Parathyroid adenoma (tissue), 2 donors: Measurements from ENCODE around the gene NKD1.

Source experiments
- H2AFZ ChIP-seq: fragments of 300-600 bp; sonication (generic); one replicate; pipeline ENCODE4 v1.7.0; 2017; ENCODE audit warnings: antibody characterized with exemption, mild to moderate bottlenecking
- H3K27ac ChIP-seq: fragments of 300-600 bp; sonication (generic); one replicate; pipeline ENCODE4 v1.7.0; 2017
- H3K27me3 ChIP-seq: fragments of 300-600 bp; sonication (generic); one replicate; pipeline ENCODE4 v1.7.0; 2017; ENCODE audit warnings: low read length; ENCODE audit not compliant: control insufficient read depth, insufficient read depth
- H3K36me3 ChIP-seq: fragments of 300-600 bp; sonication (generic); one replicate; pipeline ENCODE4 v1.7.0; 2017; ENCODE audit warnings: low read length; ENCODE audit not compliant: control insufficient read depth, insufficient read depth
- H3K4me1 ChIP-seq: fragments of 300-600 bp; sonication (generic); one replicate; pipeline ENCODE4 v1.7.0; 2017; ENCODE audit warnings: control low read depth
- H3K4me2 ChIP-seq: fragments of 300-600 bp; sonication (generic); one replicate; pipeline ENCODE4 v1.7.0; 2017; ENCODE audit warnings: low read length
- H3K4me3 ChIP-seq: fragments of 300-600 bp; sonication (generic); one replicate; pipeline ENCODE4 v1.7.0; 2017; ENCODE audit warnings: low read depth, low read length
- H3K79me2 ChIP-seq: fragments of 300-600 bp; sonication (generic); one replicate; pipeline ENCODE4 v1.7.0; 2017; ENCODE audit warnings: control low read depth
- H3K9ac ChIP-seq: fragments of 300-600 bp; sonication (generic); one replicate; pipeline ENCODE4 v1.7.0; 2017; ENCODE audit warnings: mild to moderate bottlenecking
- H3K9me3 ChIP-seq: fragments of 300-600 bp; sonication (generic); one replicate; pipeline ENCODE4 v1.7.0; 2017; ENCODE audit warnings: low read length; ENCODE audit not compliant: control insufficient read depth
- CTCF ChIP-seq: fragments of 300-600 bp; sonication (generic); IDR thresholded peaks from one replicate; pipeline ENCODE4 v1.7.0; 2017; ENCODE audit warnings: antibody characterized with exemption, mild to moderate bottlenecking
- donor health status: primary hyperparathyroidism.

The NKD1 gene

GRCh38 chr16:50559342-50559741 is 11.1 kb downstream of the NKD1 start:
- Histone ChIP-seq H3K36me3 (no peaks in the 10 kb centered on the region), H3K9me3 (no peaks in the 10 kb centered on the region), H3K27ac (no peak overlapping the region), H3K4me2 (no peak overlapping the region), H2AFZ (no peak overlapping the region), H3K4me1 (no peaks in the 10 kb centered on the region), H3K9ac (no peak overlapping the region), H3K27me3 (no peaks in the 10 kb centered on the region), H3K4me3 (no peak overlapping the region), H3K79me2 (no peaks in the 10 kb centered on the region)
- TF ChIP-seq CTCF, result no peak

- no peaks in the 10 kb centered on the region for H3K36me3 ChIP-seq
- no peak overlapping the region for H3K4me2 ChIP-seq
- H2AFZ ChIP-seq, result no peak overlapping the region
- no peaks in the 10 kb centered on the region for H3K27me3 ChIP-seq
- H3K9me3 ChIP-seq, result no peaks in the 10 kb centered on the region
- no peak overlapping the region for H3K9ac ChIP-seq
- H3K4me1 ChIP-seq, result no peaks in the 10 kb centered on the region
- no peak for TF ChIP-seq CTCF
- H3K4me3 ChIP-seq, result no peak overlapping the region
- H3K27ac ChIP-seq, result no peak overlapping the region
- no peaks in the 10 kb centered on the region for H3K79me2 ChIP-seq
Observed at GRCh38 chr16:50559804-50560514, 11.8 kb downstream of the NKD1 start.

- H3K9ac ChIP-seq, result no peak overlapping the region
- no peak overlapping the region for H3K27ac ChIP-seq
- H3K79me2 ChIP-seq, result no peaks in the 10 kb centered on the region
- H3K9me3 ChIP-seq, result no peaks in the 10 kb centered on the region
- TF ChIP-seq CTCF, result no peak
- H3K4me2 ChIP-seq, result no peak overlapping the region
- H3K4me1 ChIP-seq, result no peaks in the 10 kb centered on the region
- H3K36me3 ChIP-seq, result no peaks in the 10 kb centered on the region
- H3K4me3 ChIP-seq, result no peak overlapping the region
- no peaks in the 10 kb centered on the region for H3K27me3 ChIP-seq
- no peak overlapping the region for H2AFZ ChIP-seq
Observed at GRCh38 chr16:50560903-50561863, 13.0 kb downstream of the NKD1 start.

- Histone ChIP-seq H3K4me1 (no peaks in the 10 kb centered on the region), H3K79me2 (no peaks in the 10 kb centered on the region), H3K27ac (no peak overlapping the region), H3K4me2 (no peak overlapping the region), H3K9me3 (no peaks in the 10 kb centered on the region), H3K4me3 (no peak overlapping the region), H3K36me3 (no peaks in the 10 kb centered on the region), H2AFZ (no peak overlapping the region), H3K27me3 (no peaks in the 10 kb centered on the region), H3K9ac (no peak overlapping the region)
- TF ChIP-seq CTCF, result no peak
Observed at GRCh38 chr16:50562657-50563056, 14.5 kb downstream of the NKD1 start.
